Fibroblast of lung (primary cell): ENCODE measurements around the gene TRIM32.

Experiments used
- EZH2 ChIP-seq: IDR thresholded peaks from 2 replicates; pipeline ENCODE4 v1.5.1; 2012; ENCODE audit warnings: low read length, control low read depth, mild to moderate bottlenecking; ENCODE audit errors: missing control alignments
- TF ChIP-seq, protein P1 (sequence below), 2 donors: IDR thresholded peaks in 1 of 2; conservative IDR thresholded peaks in 1 of 2; 1 replicate in 1 of 2; 2 replicates in 1 of 2; pipeline ENCODE4 v1.5.1; 2011 to 2012; ENCODE audit warnings: low read length in 2 of 2, control low read depth in 1 of 2, inconsistent platforms in 1 of 2, low read depth in 1 of 2, mild to moderate bottlenecking in 1 of 2

DNA sequence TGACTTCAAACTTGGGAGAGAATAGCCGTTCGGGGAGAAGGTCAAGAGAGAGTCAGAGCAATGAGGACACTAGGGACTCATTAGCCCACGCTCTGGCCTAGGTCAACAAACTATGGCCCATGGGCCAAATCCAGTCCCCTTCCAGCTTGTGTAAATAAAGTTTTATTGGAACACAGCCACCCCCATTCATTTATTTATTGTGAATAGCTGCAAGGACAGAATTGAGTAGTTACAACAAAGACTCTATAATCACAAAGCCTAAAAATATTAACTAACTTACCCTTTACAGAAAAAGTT, 33.1 kb upstream of the TRIM32 start:
- TF ChIP-seq, protein P1, sequence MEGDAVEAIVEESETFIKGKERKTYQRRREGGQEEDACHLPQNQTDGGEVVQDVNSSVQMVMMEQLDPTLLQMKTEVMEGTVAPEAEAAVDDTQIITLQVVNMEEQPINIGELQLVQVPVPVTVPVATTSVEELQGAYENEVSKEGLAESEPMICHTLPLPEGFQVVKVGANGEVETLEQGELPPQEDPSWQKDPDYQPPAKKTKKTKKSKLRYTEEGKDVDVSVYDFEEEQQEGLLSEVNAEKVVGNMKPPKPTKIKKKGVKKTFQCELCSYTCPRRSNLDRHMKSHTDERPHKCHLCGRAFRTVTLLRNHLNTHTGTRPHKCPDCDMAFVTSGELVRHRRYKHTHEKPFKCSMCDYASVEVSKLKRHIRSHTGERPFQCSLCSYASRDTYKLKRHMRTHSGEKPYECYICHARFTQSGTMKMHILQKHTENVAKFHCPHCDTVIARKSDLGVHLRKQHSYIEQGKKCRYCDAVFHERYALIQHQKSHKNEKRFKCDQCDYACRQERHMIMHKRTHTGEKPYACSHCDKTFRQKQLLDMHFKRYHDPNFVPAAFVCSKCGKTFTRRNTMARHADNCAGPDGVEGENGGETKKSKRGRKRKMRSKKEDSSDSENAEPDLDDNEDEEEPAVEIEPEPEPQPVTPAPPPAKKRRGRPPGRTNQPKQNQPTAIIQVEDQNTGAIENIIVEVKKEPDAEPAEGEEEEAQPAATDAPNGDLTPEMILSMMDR (conservative IDR thresholded peaks at IDR 0.05 in 1 of 2, IDR thresholded peaks at IDR 0.05 in 1 of 2; ENCODE audit: low read depth in 1 of 2, low read length in 2 of 2) = no peak
- TF ChIP-seq EZH2 = no peak
